GM18867 (cell line): ENCODE data around the gene PRAC2.

Experiments used
- ATAC-seq: cut with Tn5 transposase; IDR thresholded peaks from one replicate; pipeline ENCODE4 v1.9.1; 2021; ENCODE audit warnings: mild to moderate bottlenecking, moderate library complexity; ENCODE audit not compliant: unreplicated experiment

PRAC2 gene

DNA sequence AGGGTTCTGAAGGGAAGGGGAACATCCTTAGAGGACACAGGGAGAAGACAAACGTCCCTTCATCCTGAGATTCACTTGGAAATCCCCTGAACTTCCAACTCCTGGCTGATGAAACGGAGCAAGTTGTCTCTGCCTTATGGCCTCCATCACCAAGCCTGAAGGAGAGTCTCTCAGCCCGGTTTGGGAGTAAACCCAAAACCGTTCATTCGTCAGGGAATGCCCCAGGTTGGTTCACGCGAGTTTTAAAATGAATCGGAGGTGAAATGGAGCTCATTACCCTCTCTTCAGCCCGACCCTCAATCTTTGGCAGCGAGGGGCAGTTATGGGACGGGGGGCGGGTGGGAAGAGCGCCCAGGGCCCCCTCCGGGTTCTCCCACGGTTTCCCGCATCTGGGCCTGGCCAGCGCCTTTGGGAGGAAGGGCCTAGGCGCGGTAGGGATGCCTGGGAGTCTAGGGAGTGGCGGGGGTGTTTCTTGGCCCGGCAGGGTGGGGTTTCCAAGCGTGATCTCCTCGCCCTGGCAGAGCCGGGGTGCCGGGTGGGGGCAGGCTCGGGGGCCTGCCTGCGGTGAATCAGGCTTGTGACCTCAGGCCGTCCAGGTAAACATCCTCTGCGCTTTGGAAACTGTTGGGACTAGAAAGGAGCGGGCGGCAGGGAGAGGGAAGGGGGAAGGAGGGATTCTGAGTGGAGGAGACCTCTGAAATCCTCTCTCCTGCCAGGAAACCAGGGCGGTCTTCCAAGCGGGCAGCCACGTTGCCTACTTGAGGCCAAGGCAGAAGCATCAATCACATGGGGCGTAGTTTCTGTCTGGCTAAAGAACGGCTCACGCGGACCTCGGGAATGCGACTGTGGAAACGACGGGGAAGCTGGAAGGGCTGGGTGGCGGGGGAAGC is 29.7 kb downstream of the PRAC2 start:
- no peak for ATAC-seq

DNA sequence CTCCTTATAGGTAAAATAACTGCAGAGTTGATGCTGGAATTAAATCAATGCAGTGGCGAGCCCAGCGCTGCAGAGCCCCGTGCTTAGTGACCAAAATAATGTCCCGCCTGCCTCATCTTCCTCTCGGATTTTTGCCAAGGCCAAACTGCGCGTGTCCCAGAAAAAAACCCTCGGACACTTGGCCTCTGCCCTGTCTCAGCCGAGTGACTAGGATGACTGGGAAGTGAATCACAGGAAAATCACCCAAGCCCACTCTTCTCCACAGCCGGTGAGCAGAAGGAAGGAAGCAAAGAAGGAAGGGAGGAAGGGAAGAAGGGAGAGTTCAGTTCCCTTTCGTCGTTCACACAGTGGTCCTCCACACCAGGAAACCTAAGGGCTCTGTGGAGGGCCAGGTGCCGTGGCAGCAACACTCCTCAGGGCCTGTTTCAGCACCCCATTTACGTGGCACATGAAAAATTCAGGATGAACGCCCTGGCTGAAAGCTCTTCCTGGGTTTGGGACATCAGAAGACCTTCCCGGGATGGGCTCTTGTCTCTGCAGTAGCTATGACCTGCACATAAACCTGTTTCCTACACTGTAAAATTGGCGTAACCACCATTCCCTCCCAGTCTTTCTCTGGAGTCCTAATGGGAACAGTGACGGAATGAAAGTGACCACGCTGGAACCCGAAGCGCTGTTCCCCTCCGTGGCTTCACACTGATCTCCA is 31.0 kb downstream of the PRAC2 start:
- ATAC-seq, result no peak

DNA sequence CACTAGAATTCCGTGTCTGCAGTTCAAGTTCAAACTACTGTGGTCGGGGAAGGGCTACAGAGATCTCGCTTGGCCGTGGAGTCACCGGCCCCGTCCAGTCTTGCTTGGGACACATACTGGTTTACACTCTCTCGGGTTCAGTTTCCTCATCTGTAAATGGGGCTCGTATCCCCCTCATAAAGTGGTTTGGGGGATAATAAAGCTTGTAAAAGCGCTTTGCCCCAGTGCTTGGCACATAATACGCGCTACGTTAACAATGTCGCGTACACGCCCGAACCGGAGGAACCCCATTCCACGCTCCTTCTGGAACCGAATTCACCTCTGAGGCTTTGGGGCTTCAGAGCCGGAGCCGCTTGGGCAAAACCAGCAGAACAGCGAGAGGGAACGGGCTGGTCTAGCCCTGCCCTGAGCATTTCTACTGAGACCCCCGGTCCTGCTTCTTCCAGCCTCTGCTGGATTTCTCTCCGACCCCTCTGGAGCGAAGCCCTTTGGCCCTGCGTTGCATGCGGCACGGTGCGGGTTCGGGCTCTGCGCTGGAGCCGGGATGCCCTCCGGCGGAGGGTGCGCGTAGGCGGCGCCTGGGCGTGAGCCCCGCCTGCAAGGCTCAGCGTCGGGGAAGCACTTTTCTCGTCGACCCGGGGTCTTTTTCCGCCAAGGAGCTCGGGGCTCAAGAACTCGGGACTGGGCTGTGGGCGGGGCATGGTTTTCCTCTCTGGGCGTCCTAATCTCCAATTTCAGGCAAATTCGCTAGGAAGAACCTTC is 31.7 kb downstream of the PRAC2 start:
- no peak for ATAC-seq

DNA sequence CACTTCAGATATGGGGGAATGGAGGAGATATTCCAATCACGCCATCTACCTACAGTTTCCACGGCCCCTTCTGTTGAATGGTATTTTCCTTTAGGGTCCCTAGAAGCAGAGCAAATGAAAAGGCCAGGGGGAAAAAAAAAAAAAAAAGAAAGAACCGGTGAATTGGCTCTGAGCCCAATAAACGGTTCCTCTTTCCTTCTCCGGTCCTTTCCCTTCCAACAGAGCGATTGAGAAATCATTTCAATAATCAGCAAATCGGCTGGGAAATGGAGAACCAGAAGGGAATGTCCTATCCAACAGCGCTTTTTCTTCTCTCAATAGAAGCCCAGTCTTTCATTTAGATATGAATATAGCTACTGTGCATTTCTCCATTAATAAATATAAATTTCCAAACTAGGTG is 32.4 kb downstream of the PRAC2 start:
- ATAC-seq, result no peak

- no peak for ATAC-seq
Observed at GRCh38 chr17:48756830-48757251, 33.9 kb downstream of the PRAC2 start.

DNA sequence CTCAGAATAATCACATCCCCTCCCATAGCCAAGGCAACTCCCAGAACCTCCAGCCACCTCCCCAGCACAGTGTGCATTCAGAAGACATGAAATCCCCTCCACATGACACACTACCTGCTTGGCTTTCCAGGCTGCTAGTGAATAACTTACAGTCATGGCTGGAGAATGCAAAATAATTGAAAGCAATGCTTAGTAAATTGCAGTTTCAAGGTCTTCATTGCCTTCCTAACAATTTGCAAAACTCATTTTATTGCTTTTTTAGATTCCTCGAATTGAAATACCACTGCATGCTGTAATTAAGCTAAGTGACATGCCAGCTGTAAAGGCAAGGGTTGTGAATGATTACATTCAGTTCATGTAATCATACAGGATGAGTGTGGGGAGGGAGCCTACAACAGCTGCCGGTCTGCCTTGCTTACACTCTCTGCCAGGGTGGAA is 34.6 kb downstream of the PRAC2 start:
- no peak for ATAC-seq

- ATAC-seq, result no peak
Observed at GRCh38 chr17:48759288-48759687, 36.3 kb downstream of the PRAC2 start.

- no peak for ATAC-seq
Observed at GRCh38 chr17:48760411-48760810, 37.4 kb downstream of the PRAC2 start.

DNA sequence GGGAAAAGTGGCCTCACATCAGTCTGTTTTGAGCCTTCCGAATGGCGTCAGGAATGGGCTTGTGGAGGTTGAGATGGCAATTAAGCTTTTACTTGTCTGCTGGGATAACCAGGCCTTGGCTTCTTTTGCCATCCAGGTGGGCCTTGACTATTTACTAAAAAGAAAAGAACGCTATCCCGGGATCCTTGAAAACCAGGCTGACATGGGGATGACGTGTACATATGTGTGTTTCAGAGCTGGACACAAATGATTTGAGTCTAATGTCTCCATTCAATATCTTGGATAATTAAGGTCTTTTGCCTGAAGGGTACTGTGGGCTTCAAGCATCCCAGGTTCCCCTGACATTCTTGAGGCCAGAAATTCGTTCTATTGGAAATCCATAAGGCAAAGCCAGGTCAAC is 38.1 kb downstream of the PRAC2 start:
- ATAC-seq, result no peak

DNA sequence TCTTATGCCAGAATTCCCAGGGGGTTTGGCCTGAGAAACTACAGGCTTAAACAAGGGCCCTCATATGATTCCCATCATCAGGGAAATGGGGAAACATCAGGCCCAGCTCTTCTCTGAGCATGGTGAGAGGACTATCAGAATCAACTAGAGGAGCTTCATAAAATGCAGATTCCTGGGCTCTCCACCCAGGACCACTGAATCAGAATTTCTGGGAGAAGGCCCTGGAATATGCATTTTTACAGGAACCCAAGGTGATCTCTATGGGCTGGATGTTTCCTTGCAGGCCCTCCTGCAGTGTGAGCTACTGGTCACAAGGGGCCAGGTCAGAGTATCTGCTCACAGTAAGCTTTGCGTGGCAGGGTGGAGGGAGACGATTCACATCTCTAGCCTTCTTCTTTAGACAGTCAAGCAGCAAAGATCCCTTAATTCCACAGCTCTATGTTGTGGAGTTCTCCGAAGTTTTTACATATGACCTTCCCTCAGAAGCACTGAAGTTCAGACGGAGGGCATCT is 44.3 kb downstream of the PRAC2 start:
- ATAC-seq, result no peak

DNA sequence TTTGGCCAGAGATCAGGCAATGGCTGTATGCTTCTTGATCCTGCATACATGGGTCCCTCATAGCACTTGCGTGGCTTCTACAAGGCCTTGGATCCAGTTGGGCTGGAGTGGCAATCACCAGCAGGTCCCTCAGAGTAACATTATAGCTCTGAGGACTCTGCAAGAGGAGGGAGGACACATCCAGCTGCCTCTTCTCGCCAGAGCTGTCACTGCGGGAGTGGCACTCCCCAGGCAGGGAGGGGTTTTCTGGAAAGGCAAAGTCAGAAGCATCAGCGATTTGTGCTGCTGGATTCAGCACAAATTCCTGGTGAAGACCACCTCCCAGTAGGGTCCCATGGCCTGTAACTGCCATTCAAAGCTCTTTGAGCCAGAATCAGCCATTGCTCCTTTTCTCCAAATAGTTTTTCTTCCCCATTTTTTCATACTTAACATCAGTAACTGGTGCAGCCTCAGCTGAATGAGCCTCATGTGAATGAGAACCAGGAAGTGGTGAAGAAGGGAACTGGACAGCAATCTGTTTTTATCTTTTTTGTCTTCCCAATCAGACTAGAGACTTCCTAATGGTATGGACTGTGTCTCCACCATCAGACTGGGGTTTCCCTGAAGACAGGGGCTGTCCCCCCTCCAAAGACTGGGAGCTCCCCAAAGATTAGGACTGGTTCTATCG is 46.2 kb downstream of the PRAC2 start:
- no peak for ATAC-seq

DNA sequence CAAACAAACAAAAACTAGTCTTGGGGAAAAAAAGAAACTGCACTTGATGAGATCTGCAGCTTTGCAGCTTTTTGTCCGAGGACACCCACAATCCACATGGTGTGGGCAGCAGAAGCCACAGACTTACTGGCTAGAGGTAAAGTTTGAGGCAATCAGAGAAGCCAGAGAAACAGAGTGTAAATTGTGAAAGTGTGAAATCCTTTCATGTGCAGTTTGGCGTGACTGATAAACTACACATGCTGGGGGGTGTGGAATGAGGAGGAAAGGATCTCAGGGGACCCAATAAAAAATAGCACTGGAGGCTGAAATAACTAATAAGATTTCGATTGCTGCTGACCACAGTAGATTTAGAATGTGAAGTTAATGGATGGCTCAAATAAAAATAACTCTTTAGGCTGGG is 48.0 kb downstream of the PRAC2 start:
- ATAC-seq, result no peak

- ATAC-seq, result no peak
Observed at GRCh38 chr17:48773245-48773644, 50.3 kb downstream of the PRAC2 start.
